GM12891 (cell line): ENCODE measurements around the gene PLXND1.

Experiments used
- POLR2A ChIP-seq: IDR thresholded peaks from 2 replicates; pipeline ENCODE4 v1.6.1; 2011; ENCODE audit warnings: low read depth, low read length, control low read depth
- POLR2AphosphoS5 ChIP-seq: IDR thresholded peaks from 2 replicates; pipeline ENCODE4 v1.6.1; 2011; ENCODE audit warnings: low read depth, low read length, control low read depth
- TAF1 ChIP-seq: IDR thresholded peaks from 2 replicates; pipeline ENCODE4 v1.6.1; 2011; ENCODE audit warnings: low read depth, low read length, control low read depth

DNA sequence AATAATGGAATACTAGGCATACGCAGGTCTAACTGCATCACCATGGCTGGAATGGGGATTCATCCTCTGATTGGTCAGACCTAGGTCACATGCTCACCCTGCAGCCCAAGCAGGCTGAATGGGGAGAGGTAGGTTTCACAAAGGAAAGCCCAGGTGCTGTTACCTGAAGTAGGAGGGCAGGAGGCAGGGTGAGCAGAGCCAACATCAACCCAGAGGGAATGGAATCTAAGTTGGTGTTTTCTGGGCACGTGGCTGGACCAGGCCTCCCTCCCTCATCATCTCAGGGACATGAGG lies 70.2 kb downstream of the PLXND1 start:
- no peak for TF ChIP-seq POLR2A
- TF ChIP-seq TAF1 = no peak
- no peak for TF ChIP-seq POLR2AphosphoS5
